Stimulated activated CD8-positive, alpha-beta memory T cell treated with anti-CD3 and anti-CD28 coated beads, Interleukin-7, amount 100 ng/mL, for 48 hours (primary cell): ENCODE results near the gene STIM2.
"Not testable (repeated sequence)": the region's sequence is repeated elsewhere in the genome, so short reads cannot be mapped to it uniquely, and the experiment has no call there.

ENCODE experiments used
- DNase-seq, 2 donors: peaks; one replicate each; pipeline ENCODE4 v3.0.0-alpha.2; 2020; ENCODE audit warnings: low read depth in 1 of 2; ENCODE audit errors: extremely low read depth in 1 of 2

The STIM2 gene

GRCh38 chr4:26860157-26860921, at the start of gene STIM2:
STIM2 (plus strand) TSS chr4:26860841.
- peak; percentile 94 to 99 for DNase-seq

GRCh38 chr4:26811571-26811970, 49.1 kb upstream of the STIM2 start:
- not testable (repeated sequence) for DNase-seq

- no peak for DNase-seq
Observed at GRCh38 chr4:26812049-26812714, 48.5 kb upstream of the STIM2 start.

GRCh38 chr4:26813698-26814097, 46.9 kb upstream of the STIM2 start:
- DNase-seq = no peak

- DNase-seq = no peak
Observed at GRCh38 chr4:26815199-26815598, 45.4 kb upstream of the STIM2 start.

- no peak for DNase-seq
Observed at GRCh38 chr4:26815706-26816105, 44.9 kb upstream of the STIM2 start.

- no peak for DNase-seq
Observed at GRCh38 chr4:26819026-26819425, 41.6 kb upstream of the STIM2 start.

- no peak for DNase-seq
Observed at GRCh38 chr4:26819478-26820095, 41.1 kb upstream of the STIM2 start.

- no peak for DNase-seq
Observed at GRCh38 chr4:26820346-26820745, 40.3 kb upstream of the STIM2 start.

GRCh38 chr4:26821031-26821430, 39.6 kb upstream of the STIM2 start:
- DNase-seq = no peak

- no peak for DNase-seq
Observed at GRCh38 chr4:26821677-26822503, 38.8 kb upstream of the STIM2 start.

- DNase-seq = no peak
Observed at GRCh38 chr4:26822546-26822945, 38.1 kb upstream of the STIM2 start.

GRCh38 chr4:26822974-26823373, 37.7 kb upstream of the STIM2 start:
- DNase-seq = not testable (repeated sequence)

GRCh38 chr4:26823583-26823982, 37.1 kb upstream of the STIM2 start:
- no peak for DNase-seq

GRCh38 chr4:26824667-26825066, 36.0 kb upstream of the STIM2 start:
- no peak for DNase-seq

GRCh38 chr4:26826721-26827120, 33.9 kb upstream of the STIM2 start:
- no peak for DNase-seq

GRCh38 chr4:26827336-26827735, 33.3 kb upstream of the STIM2 start:
- DNase-seq = not testable (repeated sequence)

- no peak for DNase-seq
Observed at GRCh38 chr4:26827798-26828197, 32.8 kb upstream of the STIM2 start.

GRCh38 chr4:26829018-26829417, 31.6 kb upstream of the STIM2 start:
- DNase-seq = no peak

- no peak for DNase-seq
Observed at GRCh38 chr4:26830033-26830432, 30.6 kb upstream of the STIM2 start.

- no peak for DNase-seq
Observed at GRCh38 chr4:26830701-26831100, 29.9 kb upstream of the STIM2 start.
